H54 (cell line): ENCODE results near the gene ABLIM1.
A peak's percentile ranks its signal among the peaks of the same experiment; 100 is the strongest.

Experiments
- DNase-seq: peaks from one replicate; pipeline ENCODE4 v3.0.0; 2011; ENCODE audit warnings: low spot score, mixed read lengths; ENCODE audit not compliant: insufficient read length
- FAIRE-seq: peaks from 3 replicates; lab custom pipeline; 2011; peaks lifted over from hg19 to GRCh38; lab: Jason Lieb, UNC
- POLR2A ChIP-seq: IDR thresholded peaks from 2 replicates; pipeline ENCODE4 v1.6.1; 2011; ENCODE audit warnings: low read depth, mild to moderate bottlenecking, low read length

Gene ABLIM1

DNA sequence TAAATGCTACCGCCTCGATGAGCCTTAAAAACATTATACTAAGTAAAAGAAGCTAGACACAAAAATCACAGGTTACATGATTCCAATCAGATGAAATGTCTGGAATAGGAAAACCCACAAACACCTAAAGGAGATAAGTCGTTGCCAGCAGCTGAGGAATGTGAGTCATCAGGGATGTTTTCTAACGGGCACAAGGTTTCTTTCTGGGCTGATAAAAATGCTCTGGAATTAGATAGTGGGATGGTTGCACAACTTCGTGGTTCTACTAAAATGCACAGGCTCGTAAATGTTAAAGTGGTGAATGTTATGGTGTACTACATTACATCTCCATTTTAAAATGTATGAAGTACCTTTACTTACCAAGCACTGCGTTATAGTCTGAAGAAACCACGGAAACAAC lies 9.7 kb downstream of the ABLIM1 start:
- FAIRE-seq: no peak
- no peak for DNase-seq
- no peak for TF ChIP-seq POLR2A

DNA sequence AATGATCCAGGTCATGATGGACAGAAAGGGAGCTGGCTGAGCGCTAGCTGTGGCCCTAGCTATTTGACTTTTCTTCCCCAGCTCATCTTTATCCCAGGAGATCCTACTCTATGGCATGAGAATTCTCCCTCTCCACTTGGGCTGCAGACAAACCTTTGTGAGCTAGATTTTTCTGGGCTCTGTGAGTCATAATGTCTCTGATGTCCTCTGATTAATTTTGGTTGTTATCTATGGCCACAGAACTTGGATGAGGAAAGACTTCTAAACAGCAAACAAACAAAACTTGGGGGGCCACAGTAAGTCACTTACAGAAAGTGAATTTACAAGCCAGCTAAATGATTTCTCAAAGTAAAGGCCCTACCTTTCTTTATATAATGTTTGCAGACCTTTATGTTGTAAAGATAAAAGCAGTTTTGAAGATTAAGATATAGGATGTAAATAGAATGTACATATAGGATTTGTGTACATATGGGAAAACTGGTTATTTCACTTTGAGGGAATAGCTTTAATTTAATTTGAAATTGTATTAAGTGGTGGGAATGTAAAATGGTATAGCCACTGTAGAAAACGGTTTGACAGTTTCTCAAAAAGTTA lies 10.4 kb downstream of the ABLIM1 start:
- no peak for TF ChIP-seq POLR2A
- no peak for DNase-seq
- FAIRE-seq: no peak

DNA sequence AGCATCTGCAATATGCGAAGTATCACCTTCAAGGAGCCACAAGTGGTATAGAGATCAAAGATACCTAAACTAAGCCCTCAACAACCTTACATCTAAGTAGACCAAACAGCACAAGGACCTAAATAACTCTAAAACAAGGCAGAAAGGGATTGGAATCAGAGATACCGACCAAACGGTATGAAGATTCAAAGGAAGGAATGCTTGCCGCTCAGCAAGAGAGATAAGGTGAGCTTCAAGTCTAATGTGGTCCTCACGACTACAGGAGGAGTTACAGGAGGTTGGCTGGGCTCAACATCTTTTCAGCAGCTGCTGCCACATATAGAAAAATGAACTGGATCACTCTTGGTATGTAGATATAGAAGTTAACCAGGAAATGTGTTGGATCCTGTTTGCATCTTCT lies 11.6 kb downstream of the ABLIM1 start:
- no peak for FAIRE-seq
- TF ChIP-seq POLR2A: no peak
- DNase-seq: no peak

DNA sequence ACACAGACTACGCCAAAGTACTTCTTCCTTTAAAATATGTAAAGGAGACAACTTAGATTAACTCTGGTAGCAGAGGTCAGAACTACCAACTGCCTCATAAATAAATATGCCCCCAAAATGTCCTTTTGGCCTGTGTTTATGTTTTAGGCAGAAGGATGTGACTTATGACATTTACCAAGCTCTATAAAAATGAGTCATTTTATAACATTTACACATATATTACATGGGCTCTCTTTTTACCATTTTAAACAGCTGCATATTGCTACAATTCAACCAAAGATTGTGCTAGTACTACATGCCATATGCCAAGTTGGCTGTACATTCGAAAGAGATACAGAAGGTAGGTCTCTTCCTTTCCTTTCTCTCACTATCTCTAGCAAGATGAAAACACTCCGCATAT lies 12.4 kb downstream of the ABLIM1 start:
- DNase-seq: no peak
- FAIRE-seq: no peak
- TF ChIP-seq POLR2A: no peak

DNA sequence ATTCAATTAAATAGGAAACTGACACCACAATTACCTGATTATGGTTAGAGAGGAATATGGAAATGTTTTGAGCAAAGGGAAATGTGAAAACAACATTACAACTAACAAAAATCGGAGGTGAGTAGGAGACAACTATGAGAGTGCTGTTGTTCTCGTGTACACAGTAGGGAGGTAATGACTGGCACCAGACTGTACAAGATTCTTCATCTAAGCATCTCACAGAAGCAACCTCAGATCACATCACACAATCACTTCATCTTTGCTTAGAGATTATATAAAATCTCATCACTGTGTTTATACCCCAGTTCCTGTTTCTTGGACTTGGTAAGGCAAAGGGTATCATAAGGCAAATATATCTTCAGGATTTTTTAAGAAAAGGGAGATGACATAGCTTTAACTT lies 14.9 kb downstream of the ABLIM1 start:
- DNase-seq (no peak), FAIRE-seq (no peak)
- no peak for TF ChIP-seq POLR2A

DNA sequence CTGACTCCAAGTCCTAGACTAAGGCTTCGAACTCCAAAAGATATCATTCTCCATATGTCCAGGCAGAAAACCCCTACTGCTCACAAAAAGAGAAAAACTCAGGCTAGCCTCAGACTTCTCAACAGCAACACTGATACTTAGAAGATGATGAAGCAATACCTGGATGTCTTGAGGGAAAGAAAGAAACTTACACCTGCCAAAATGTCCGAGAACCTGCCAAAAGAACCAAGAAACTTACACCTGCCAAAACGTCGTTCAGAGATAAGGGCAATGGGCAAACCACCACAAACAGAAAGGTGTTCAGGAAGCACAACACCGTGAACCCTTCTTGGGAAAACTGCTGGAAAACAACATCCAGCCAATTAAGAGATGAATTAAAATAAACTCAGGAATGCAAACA lies 15.3 kb downstream of the ABLIM1 start:
- FAIRE-seq (no peak), DNase-seq (no peak)
- TF ChIP-seq POLR2A: no peak

DNA sequence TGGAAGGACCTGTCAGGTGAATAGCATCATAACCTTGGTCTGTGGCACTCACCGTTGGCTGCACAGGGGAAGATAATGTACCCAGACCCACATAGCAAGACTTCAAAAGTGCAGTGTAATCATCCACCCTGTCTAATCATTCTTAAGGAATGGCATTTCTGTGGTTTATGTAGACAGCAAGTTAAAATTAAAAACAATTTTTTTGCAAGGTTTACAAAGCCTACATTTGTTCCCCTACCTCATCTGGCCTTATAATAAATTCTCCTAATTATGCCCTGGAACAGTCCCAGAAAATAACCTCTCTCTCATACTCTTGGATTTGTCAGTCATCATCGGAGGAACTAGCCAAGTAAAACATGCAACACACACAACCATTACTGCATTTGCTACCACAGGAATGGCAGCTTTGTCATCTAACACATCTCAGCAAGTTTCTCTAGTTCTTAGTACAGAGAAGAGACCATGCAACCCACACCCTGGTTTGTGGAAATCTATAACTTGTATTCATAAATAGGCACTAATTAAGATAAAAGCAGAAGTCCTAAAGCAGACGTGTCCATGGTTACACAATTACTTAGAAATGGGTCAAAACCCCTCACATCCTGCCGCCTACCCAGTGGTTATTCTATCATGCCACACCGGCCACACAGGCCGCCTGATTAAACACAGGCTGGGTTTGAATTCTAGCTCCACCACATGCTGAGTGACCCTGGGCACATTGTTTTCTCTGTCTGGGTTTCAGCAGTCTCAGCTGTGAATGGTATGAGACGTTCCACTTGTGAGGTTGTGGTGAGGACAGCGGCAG lies 19.1 kb downstream of the ABLIM1 start:
- TF ChIP-seq POLR2A: no peak
- no peak for DNase-seq
- FAIRE-seq: no peak

DNA sequence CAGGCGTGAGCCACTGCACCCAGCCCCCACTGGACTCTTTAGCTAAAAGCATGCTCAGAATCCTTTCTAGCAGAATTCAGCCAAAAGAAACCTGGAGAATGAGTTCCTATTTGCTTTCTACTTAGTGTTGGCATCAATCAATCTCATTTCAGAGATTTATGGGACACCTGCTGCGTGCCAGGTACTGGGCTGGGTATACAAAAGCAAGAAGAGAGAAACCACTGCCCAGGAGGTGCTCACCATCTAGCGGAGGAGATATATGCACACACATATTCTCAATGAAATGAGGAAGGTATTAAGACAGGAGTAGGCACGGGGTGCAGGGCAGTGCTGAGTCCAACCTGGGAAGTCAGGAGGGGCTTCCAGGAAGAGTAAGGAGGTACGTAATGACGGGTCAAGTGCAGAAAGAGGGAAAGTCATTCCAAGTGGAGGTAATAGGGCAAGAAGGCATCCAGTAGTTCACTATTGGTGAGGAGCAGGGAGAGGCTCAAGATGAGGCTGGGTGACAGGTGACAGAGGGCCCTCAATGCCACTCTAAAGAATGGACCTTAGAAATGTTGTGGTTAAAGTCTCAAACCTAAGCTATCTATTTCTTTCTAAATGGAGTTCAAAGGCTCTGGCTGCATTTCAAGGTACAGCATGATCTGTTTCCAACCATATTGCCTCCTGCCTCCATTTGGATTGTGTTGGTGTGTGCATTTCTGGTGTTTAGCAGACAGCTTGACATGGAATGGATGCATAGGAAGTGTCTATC lies 22.1 kb downstream of the ABLIM1 start:
- DNase-seq (no peak), FAIRE-seq (no peak)
- TF ChIP-seq POLR2A: no peak

DNA sequence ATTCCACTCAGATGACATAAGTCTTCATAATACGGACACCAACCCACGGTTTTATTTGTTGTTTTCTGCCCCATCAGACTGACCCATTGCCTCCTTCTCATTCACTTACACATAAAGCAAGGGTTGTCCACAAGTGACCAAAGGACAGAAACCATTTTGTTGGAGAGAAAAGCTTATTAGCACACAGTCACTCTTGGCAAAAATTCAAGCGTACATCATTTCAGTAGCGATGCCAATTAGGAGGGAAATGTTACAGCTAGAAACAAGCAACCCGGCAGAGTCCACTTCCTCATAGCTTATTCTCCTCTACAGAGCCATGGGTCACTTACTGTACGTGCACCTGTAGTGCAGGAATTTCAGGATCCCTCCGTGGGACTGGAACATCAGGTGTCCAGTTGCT lies 23.0 kb downstream of the ABLIM1 start:
- DNase-seq: no peak
- no peak for TF ChIP-seq POLR2A

DNA sequence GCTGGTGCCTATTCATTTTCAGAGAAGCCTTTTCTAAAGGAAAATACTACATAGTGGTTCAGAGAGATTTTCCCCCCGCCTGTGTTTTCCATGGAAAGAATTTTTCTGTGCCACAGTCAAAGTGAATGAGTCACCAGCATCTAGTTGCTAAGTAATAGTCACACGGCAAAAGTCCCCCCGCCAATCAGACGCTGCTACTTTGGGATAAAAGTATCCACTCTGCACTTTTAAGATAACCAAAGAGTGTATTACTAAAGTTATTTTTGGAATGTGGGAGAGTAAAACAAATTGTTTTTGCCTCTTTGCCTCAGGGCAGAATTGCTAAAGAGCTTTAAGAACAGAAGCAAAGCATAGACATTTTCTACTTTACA lies 23.5 kb downstream of the ABLIM1 start:
- TF ChIP-seq POLR2A: no peak
- peak; percentile 63 for DNase-seq
- FAIRE-seq: no peak

More for the DNA sequence above, 23.0 kb downstream of the ABLIM1 start:
- no peak for FAIRE-seq

DNA sequence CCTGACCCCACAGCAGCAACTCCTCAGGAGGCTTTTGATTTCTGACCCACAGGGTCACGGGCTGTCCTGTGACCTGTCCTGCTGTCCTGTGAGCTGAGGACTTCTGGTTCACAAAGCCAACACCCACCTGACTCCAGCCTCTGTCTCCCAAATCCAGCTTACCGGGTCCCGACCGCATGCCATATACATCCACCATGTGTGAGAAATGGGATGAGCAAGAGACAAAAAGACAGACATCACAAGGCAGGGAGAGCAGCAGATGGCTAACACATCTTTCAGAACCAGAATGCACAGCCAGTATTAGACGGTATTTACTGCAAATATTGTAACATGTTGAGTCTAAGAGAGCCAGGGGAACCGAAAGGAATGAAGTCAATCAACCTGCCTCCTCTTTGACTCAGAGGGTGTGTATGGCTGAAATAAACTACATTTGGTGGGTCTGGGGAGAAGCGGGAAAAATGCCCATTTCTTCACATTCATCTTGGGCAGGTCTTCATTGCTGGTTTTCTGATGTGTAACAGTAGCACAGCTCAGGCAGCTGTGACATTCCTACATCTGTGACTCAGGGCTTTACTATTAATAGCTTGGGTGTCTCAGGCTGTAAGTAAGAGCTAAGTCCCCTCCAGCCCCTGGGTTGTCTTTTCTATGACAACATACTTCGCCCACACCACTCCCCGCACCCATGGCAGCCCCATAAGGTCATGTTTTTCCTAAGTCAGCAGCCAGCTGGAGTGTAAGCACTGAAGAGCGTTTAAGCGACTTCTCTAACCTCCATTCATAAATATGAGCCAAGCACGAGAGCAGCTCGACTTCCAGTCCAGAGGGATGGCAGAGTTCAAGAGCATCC lies 25.0 kb downstream of the ABLIM1 start:
- no peak for TF ChIP-seq POLR2A
- FAIRE-seq (no peak), DNase-seq (peak; percentile 71)

DNA sequence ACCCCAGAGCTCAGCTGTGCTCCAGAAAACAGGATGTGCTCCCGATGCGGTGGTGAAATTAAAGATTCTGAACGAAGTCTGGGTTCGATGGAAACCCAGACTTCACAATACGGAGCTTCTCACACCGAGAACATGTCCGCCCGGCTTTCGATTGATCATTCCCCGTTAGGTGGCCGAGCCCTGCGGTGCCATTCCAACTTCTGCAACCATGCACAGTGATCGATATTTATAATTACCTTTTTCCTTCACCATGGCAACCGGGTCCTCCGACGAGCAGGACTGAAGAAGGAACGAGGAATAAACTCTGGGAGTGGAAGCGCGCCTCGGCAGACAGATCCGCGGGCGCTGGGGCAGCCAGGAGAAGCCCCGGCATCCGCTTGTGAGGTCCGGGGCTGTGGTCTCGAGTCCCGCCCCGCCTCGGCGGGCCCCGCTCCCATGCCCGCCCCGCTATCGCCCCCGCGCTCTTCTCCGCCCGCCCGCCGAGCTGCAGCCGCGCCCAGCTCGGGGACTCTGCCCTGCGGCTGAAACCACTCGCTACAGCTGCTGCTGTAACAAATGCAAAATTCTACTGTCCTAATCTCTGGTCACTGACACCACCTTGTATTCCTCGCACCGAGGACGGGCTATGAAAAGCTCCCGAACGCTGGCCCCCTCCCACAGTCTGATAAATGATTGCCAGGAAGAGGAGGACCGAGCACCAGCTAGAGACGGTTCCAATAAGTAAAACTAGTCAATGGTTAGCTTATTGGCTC lies 26.2 kb downstream of the ABLIM1 start:
- DNase-seq (no peak), FAIRE-seq (no peak)

More for the DNA sequence above, 26.2 kb downstream of the ABLIM1 start:
- no peak for TF ChIP-seq POLR2A
